Keratinocyte (primary cell): Measurements from ENCODE around the gene SRCIN1. TPM values are rescaled to one million over a fixed set of nuclear protein-coding genes. Genes with fewer than 3 reads are reported as not detected.

Experiments used
- DNase-seq: peaks from one replicate; pipeline ENCODE4 v3.0.0-alpha.2; 2011; ENCODE audit warnings: low read depth, missing footprints, low spot score
- FAIRE-seq: peaks from 2 replicates; lab custom pipeline; 2011; peaks lifted over from hg19 to GRCh38; lab: Jason Lieb, UNC
- H2AFZ ChIP-seq: 2 replicates; pipeline ENCODE4 v1.6.0; 2012; ENCODE audit warnings: low read length, control low read depth, inconsistent platforms; ENCODE audit not compliant: control insufficient read depth
- H3K27ac ChIP-seq: 2 replicates; pipeline ENCODE4 v1.5.1; 2011; ENCODE audit warnings: low read length; ENCODE audit not compliant: control insufficient read depth, insufficient read depth
- H3K27me3 ChIP-seq: 3 replicates; pipeline ENCODE4 v1.6.0; 2011; ENCODE audit warnings: low read length; ENCODE audit not compliant: control insufficient read depth, insufficient read depth; ENCODE audit errors: extremely low read depth
- H3K36me3 ChIP-seq, 2 experiments: 2 replicates in 1 of 2; 3 replicates in 1 of 2; pipeline ENCODE4 v1.5.1; 2011; ENCODE audit warnings: low read length in 2 of 2, mild to moderate bottlenecking in 1 of 2; ENCODE audit not compliant: control insufficient read depth in 2 of 2, insufficient read depth in 2 of 2; ENCODE audit errors: extremely low read depth in 1 of 2
- H3K4me1 ChIP-seq: 3 replicates; pipeline ENCODE4 v1.5.1; 2011; ENCODE audit warnings: low read length; ENCODE audit not compliant: control insufficient read depth, insufficient read depth; ENCODE audit errors: extremely low read depth
- H3K4me2 ChIP-seq: 3 replicates; pipeline ENCODE4 v1.6.0; 2011; ENCODE audit warnings: low read depth, low read length; ENCODE audit not compliant: control insufficient read depth, insufficient read depth; ENCODE audit errors: extremely low read depth
- H3K4me3 ChIP-seq, 3 experiments: fragments of 200-600 bp in 1 of 3; sonication (generic) in 1 of 3; 2 replicates in 2 of 3; 3 replicates in 1 of 3; pipeline ENCODE4 v1.5.1; 2011 to 2016; ENCODE audit warnings: low read length in 3 of 3, mild to moderate bottlenecking in 3 of 3, control low read depth in 2 of 3, inconsistent platforms in 1 of 3, low read depth in 1 of 3, mixed read lengths in 1 of 3, mixed run types in 1 of 3, moderate library complexity in 1 of 3; ENCODE audit not compliant: control insufficient read depth in 2 of 3, insufficient read depth in 2 of 3; ENCODE audit errors: extremely low read depth in 1 of 3
- H3K79me2 ChIP-seq: 2 replicates; pipeline ENCODE4 v1.6.0; 2012; ENCODE audit warnings: low read length; ENCODE audit not compliant: control insufficient read depth, insufficient read depth
- H3K9ac ChIP-seq: 3 replicates; pipeline ENCODE4 v1.6.0; 2011; ENCODE audit warnings: low read length; ENCODE audit not compliant: control insufficient read depth, insufficient read depth; ENCODE audit errors: extremely low read depth
- H3K9me1 ChIP-seq: 3 replicates; pipeline ENCODE4 v1.6.0; 2011; ENCODE audit warnings: low read length; ENCODE audit not compliant: control insufficient read depth, insufficient read depth; ENCODE audit errors: extremely low read depth
- H3K9me3 ChIP-seq: 2 replicates; pipeline ENCODE4 v1.5.1; 2012; ENCODE audit warnings: low read depth, low read length; ENCODE audit not compliant: control insufficient read depth
- H4K20me1 ChIP-seq: 3 replicates; pipeline ENCODE4 v1.6.0; 2011; ENCODE audit warnings: low read length; ENCODE audit not compliant: control insufficient read depth, insufficient read depth; ENCODE audit errors: extremely low read depth
- EZH2 ChIP-seq: IDR thresholded peaks from one replicate; pipeline ENCODE4 v1.6.1; 2012; ENCODE audit warnings: inconsistent platforms, mild to moderate bottlenecking, low read length, moderate library complexity
- dilution Hi-C: fragments of 300-500 bp; cut with MboI; formaldehyde crosslinking; loops from one replicate; pipeline ENCODE4 v1.7.0; 2020; ENCODE audit warnings: low sequenced_read_pairs; ENCODE audit not compliant: extremely low pct_ligation_motif_present
- polyA plus RNA-seq, 5 experiments: library from polyadenylated mRNA; depleted of rRNA in 3 of 5; stranded (reverse) in 3 of 5; stranded (forward) in 1 of 5; unstranded in 1 of 5; fragments of >200 nt; gene quantifications; 1 replicate in 1 of 5; 2 replicates in 3 of 5; 3 replicates in 1 of 5; pipeline versions ENCODE4 v1.2.1 to v1.2.3, GENCODE V29; 2011 to 2012; ENCODE audit warnings: missing spikeins in 2 of 5, low read depth in 1 of 5, low replicate concordance in 1 of 5
- TF ChIP-seq, protein P1 (sequence below), 3 experiments: IDR thresholded peaks in 1 of 3; conservative IDR thresholded peaks in 1 of 3; optimal IDR thresholded peaks in 1 of 3; 2 replicates in 2 of 3; 3 replicates in 1 of 3; pipeline versions ENCODE3 to v1.5.1; 2011; ENCODE audit warnings: low read length in 3 of 3, mild to moderate bottlenecking in 3 of 3, moderate library complexity in 2 of 3, control low read depth in 1 of 3, inconsistent platforms in 1 of 3; ENCODE audit not compliant: insufficient read depth in 2 of 3; ENCODE audit errors: extremely low read depth in 1 of 3

SRCIN1 gene
- polyA plus RNA-seq, 1 donor (not counting 4 experiments of a cell fraction or from before 2014, with no cell fraction given): 0.37 TPM

DNA sequence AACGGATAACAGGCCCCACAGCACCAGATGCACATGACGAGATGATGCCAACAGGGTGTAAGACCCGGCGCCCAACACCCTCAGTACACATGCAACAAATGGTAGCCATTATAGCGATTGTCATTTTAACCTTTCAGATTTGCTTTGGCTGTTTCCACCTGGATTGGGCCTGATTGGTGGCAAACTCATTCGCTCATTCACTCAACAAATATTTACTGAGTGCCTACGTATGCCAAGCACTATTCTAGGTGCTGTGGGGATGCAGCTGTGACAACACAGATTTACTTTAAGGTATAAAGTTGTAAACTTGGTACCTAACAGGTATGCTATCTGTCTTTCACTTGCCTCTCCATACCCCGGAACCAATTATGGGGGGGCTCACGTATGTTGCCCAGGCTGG lies 66.8 kb downstream of the SRCIN1 start:
- FAIRE-seq: no peak
- TF ChIP-seq, protein P1, sequence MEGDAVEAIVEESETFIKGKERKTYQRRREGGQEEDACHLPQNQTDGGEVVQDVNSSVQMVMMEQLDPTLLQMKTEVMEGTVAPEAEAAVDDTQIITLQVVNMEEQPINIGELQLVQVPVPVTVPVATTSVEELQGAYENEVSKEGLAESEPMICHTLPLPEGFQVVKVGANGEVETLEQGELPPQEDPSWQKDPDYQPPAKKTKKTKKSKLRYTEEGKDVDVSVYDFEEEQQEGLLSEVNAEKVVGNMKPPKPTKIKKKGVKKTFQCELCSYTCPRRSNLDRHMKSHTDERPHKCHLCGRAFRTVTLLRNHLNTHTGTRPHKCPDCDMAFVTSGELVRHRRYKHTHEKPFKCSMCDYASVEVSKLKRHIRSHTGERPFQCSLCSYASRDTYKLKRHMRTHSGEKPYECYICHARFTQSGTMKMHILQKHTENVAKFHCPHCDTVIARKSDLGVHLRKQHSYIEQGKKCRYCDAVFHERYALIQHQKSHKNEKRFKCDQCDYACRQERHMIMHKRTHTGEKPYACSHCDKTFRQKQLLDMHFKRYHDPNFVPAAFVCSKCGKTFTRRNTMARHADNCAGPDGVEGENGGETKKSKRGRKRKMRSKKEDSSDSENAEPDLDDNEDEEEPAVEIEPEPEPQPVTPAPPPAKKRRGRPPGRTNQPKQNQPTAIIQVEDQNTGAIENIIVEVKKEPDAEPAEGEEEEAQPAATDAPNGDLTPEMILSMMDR (optimal IDR thresholded peaks at IDR 0.05 in 1 of 3, IDR thresholded peaks at IDR 0.05 in 1 of 3, conservative IDR thresholded peaks at IDR 0.05 in 1 of 3; ENCODE audit: extremely low read depth in 1 of 3, insufficient read depth in 2 of 3, low read length in 3 of 3): no peak
- TF ChIP-seq EZH2: no peak
- no peak overlapping the region for H2AFZ ChIP-seq

DNA sequence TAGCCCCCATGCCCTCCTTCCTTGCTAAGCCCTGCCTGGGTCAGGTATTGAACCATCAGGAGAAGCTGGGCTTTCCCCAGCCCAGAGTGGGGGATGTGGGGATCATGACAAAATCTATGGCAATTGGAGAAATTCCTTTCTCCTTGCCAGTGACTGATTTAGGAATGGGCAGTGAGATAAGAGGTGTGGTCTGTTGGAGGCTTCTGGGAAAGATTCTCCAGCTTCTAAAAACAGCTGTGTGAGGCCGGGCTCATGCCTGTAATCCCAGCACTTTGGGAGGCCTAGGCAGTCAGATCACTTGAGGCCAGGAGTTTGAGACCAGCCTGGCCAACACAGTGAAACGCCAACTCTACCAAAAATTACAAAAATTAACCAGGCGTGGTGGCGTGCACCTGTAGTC lies 69.1 kb downstream of the SRCIN1 start:
- peaks cover 27% of the 10 kb centered on the region for H3K27me3 ChIP-seq
- no peaks in the 10 kb centered on the region for H3K79me2 ChIP-seq
- H3K4me3 ChIP-seq: no peak overlapping the region
- H2AFZ ChIP-seq: no peak overlapping the region
- H4K20me1 ChIP-seq: no peaks in the 10 kb centered on the region
- no peaks in the 10 kb centered on the region for H3K36me3 ChIP-seq
- H3K9ac ChIP-seq: no peak overlapping the region
- H3K9me3 ChIP-seq: no peaks in the 10 kb centered on the region
- dilution Hi-C loops: no loop called here
- H3K9me1 ChIP-seq: no peaks in the 10 kb centered on the region
- FAIRE-seq (no peak), DNase-seq (no peak)
- no peak overlapping the region for H3K27ac ChIP-seq
- TF ChIP-seq, protein P1 (optimal IDR thresholded peaks at IDR 0.05 in 1 of 3, IDR thresholded peaks at IDR 0.05 in 1 of 3, conservative IDR thresholded peaks at IDR 0.05 in 1 of 3; ENCODE audit: extremely low read depth in 1 of 3, insufficient read depth in 2 of 3, low read length in 3 of 3): no peak
- TF ChIP-seq EZH2: no peak
- no peak overlapping the region for H3K4me2 ChIP-seq
- H3K4me1 ChIP-seq: no peaks in the 10 kb centered on the region

More for the DNA sequence above, 66.8 kb downstream of the SRCIN1 start:
- no peak overlapping the region for H3K4me2 ChIP-seq
- H3K36me3 ChIP-seq: no peaks in the 10 kb centered on the region
- dilution Hi-C loops: no loop called here
- H3K79me2 ChIP-seq: no peaks in the 10 kb centered on the region
- H3K27me3 ChIP-seq: peaks cover 18% of the 10 kb centered on the region
- DNase-seq: no peak
- no peak overlapping the region for H3K27ac ChIP-seq
- H4K20me1 ChIP-seq: no peaks in the 10 kb centered on the region
- no peaks in the 10 kb centered on the region for H3K9me3 ChIP-seq
- no peak overlapping the region for H3K4me3 ChIP-seq
- no peak overlapping the region for H3K9ac ChIP-seq
- no peaks in the 10 kb centered on the region for H3K4me1 ChIP-seq
- H3K9me1 ChIP-seq: no peaks in the 10 kb centered on the region
